NT2/D1 (cell line): Measurements from ENCODE around the gene CEMIP.

Experiments used
- DNase-seq: peaks from one replicate; pipeline ENCODE4 v3.0.0-alpha.2; 2011; ENCODE audit warnings: low read depth, low spot score
- H3K27me3 ChIP-seq: 2 replicates; pipeline ENCODE4 v1.6.0; 2011; ENCODE audit warnings: mild to moderate bottlenecking; ENCODE audit not compliant: insufficient read length, insufficient read depth
- H3K36me3 ChIP-seq: 2 replicates; pipeline ENCODE4 v1.6.1; 2011; ENCODE audit warnings: mild to moderate bottlenecking, low read length, mixed read lengths; ENCODE audit not compliant: insufficient read depth, insufficient read length
- H3K4me1 ChIP-seq: 2 replicates; pipeline ENCODE4 v1.5.1; 2011; ENCODE audit not compliant: insufficient read depth, insufficient read length
- H3K4me3 ChIP-seq: 2 replicates; pipeline ENCODE4 v1.5.1; 2011; ENCODE audit warnings: low read depth; ENCODE audit not compliant: insufficient read length
- H3K9ac ChIP-seq: 2 replicates; pipeline ENCODE4 v1.6.0; 2011; ENCODE audit warnings: low read depth; ENCODE audit not compliant: insufficient read length
- H3K9me3 ChIP-seq: 2 replicates; pipeline ENCODE4 v1.5.1; 2011; ENCODE audit warnings: mild to moderate bottlenecking, low read length; ENCODE audit not compliant: insufficient read depth
- SUZ12 ChIP-seq: IDR thresholded peaks from 2 replicates; pipeline ENCODE4 v1.6.1; 2011; ENCODE audit not compliant: insufficient read length, insufficient read depth; ENCODE audit errors: extremely low read depth
- YY1 ChIP-seq: IDR thresholded peaks from 2 replicates; pipeline ENCODE4 v1.6.1; 2011; ENCODE audit not compliant: insufficient read length, insufficient read depth
- ZNF274 ChIP-seq: IDR thresholded peaks from 2 replicates; pipeline ENCODE4 v1.6.1; 2011; ENCODE audit warnings: mild to moderate bottlenecking, low read depth, low read length

CEMIP gene

DNA sequence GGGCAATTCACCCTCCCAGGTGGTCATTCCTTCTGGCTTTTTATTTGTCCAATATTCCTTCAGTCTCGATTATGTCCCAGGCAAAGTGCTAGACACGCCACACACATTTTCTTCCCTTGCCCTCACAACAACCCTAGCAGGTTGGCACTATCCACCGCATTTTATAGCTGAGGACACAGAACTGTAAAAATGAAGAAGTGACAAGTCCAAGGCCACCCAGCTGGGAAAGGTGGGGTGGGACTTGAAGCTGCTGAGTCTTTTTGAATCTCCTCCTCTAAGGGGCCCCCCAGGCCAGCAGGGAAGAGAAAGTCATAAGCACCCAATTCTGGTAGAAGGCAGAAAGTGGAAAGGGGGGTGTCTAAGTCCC is 60.6 kb downstream of the CEMIP start:
- no peak overlapping the region for H3K9ac ChIP-seq

DNA sequence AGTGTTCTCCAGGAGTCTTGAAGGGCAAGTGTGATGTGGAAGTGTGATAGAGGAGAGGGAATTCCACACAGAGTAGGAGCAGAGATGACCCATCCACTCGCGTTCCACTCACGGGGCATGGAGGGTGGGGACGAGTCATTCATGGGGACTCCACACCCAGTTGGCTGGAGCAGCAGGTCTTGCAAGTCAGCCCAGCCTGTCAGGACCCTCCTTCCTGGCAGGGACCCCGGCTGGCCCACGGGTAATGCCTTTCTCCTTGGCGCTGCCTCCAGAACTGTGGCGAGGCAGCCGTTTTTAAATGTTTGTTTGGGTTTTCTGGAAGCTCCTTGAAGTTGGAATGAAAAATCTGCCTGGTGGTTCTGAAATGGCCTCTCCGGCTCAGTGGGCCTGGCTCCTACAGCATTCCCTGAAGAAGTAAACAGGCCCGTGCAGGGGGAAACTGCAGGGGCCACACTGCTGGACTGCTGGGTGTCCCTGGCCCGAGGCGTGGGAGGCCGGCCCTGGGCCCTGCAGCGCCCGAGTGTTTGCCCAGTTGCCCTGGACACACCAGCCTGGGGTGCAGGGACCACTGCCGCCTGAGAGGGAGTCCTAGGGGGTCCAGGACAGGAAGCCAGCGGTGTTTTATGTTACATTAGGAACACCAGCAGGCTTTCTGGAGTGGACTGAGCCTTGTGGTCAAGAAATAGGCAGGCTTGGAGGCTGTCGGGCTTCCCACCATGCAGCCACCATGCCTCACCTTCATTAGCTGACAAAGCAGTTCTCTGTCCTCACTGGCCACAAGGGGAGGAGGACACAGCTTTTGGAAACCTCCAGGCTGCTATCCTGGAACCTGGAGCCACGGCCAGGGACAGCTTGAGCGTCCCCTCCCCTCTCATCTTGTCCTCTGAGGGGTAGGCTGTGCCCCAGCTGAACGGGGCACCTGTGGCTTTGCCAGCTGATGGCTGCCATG is 61.3 kb downstream of the CEMIP start:
- no peak overlapping the region for H3K4me3 ChIP-seq
- no peaks in the 10 kb centered on the region for H3K27me3 ChIP-seq
- no peak overlapping the region for H3K9ac ChIP-seq
- H3K9me3 ChIP-seq = no peaks in the 10 kb centered on the region
- TF ChIP-seq YY1 (no peak), SUZ12 (no peak)
- no peaks in the 10 kb centered on the region for H3K36me3 ChIP-seq
- DNase-seq = no peak
- H3K4me1 ChIP-seq = peaks cover 16% of the 10 kb centered on the region

More for the DNA sequence above, 60.6 kb downstream of the CEMIP start:
- no peaks in the 10 kb centered on the region for H3K36me3 ChIP-seq
- TF ChIP-seq YY1 = no peak
- no peak for TF ChIP-seq ZNF274
- no peak for TF ChIP-seq SUZ12
- H3K27me3 ChIP-seq = no peaks in the 10 kb centered on the region
- no peaks in the 10 kb centered on the region for H3K9me3 ChIP-seq
- DNase-seq = no peak
- H3K4me3 ChIP-seq = no peak overlapping the region
- H3K4me1 ChIP-seq = peaks cover 15% of the 10 kb centered on the region

DNA sequence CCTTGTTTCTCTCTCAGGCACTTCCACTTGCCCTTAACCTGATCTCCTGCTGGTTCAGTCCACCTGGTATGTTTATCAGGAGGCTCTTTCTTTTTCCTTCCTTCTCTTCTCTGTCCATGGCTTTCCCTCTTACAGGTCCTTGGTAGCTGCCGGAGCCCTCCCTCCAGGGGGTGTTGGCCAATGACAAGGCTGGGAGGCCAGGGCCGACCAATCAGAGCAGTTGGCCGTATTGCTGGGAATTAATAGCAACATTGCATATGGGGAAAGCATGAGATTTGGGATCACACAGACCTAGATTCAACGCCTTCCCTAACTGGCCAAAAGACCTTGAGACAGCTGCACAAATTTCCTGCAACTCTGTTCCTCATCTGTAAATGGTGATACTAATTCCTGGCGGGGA is 62.4 kb downstream of the CEMIP start:
- peaks cover 16% of the 10 kb centered on the region for H3K4me1 ChIP-seq

DNA sequence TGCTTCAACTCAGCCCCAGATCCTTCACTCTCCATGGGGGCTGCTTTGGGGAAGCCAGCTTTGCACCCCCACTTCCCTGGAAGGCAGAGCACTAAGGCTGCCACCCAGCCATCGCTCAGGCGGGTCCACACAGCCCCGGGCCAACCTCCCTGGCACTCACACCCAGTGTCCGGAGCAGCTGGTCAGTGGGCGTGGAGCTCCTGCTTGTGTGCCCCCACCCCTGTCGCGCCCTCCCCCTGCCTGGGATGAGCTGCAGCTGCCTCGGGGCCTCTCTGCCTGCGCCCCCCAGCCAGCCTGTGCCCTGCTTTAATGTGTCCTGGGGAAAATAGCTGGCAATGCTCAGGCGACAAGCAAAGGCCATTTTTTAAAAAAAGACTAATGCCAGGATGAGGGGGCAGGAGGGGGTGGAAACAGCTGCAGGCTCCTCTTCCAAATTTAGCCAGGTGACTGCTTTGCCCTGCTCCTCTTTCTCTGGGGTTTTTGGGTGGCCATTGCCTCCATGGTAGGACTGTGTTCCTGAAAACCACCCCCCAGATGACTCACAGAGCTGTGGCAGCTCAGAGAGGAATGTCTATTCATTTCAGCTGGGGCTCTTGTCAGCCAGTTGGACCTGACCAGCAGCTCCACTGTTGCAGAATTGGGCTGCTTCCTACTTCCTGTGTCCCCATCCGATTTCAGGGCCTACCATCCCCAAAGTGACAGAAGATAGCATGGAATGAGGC is 65.0 kb downstream of the CEMIP start:
- peak; percentile 38 for DNase-seq
- Histone ChIP-seq H3K9ac (no peak overlapping the region), H3K9me3 (no peaks in the 10 kb centered on the region), H3K4me1 (peaks cover 12% of the 10 kb centered on the region), H3K27me3 (no peaks in the 10 kb centered on the region), H3K36me3 (no peaks in the 10 kb centered on the region), H3K4me3 (no peak overlapping the region)
- TF ChIP-seq YY1 = no peak
- no peak for TF ChIP-seq SUZ12
- TF ChIP-seq ZNF274 = no peak

More for the DNA sequence above, 62.4 kb downstream of the CEMIP start:
- no peak for DNase-seq
- TF ChIP-seq ZNF274 (no peak), YY1 (no peak), SUZ12 (no peak)
- Histone ChIP-seq H3K4me3 (no peak overlapping the region), H3K9me3 (no peaks in the 10 kb centered on the region), H3K9ac (no peak overlapping the region), H3K36me3 (no peaks in the 10 kb centered on the region), H3K27me3 (no peaks in the 10 kb centered on the region)

DNA sequence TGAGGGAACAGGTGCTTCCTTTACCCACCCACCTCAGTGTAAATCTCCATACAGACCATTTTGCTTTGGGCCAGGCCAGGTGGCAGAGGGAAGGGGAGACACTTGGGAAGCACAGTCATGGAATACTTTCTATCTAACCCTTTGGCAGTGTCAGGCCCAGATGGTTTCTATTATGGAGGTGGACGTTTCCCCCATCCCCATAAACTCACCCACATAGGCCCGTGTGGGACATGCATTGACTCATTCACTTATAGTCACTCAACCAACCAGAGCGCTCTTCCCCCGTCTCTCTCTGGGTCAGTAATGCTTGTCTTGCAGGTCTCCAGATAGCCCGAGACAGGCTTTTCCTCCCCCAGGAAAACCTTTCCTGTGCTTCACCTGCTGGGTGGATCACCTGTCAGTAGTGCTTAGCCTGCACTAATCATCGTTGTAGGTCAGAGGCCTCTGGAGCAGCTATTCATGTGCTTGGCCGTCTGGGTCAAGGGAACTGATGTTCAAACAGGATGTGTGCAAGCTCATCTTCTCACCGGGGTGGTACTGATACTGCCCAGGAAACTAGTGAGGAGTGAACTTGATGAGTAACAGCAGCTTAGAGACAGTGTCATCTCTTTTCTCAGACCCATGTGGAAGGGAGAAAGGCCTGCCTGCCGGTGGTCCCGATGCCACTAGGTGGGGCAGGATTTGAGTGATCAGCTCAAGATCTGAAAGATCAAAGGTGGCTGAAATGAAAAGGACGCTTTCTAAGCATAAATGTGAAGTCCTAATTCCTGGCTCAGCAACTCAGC is 67.1 kb downstream of the CEMIP start:
- Histone ChIP-seq H3K36me3 (no peaks in the 10 kb centered on the region), H3K4me3 (no peak overlapping the region), H3K9ac (no peak overlapping the region), H3K27me3 (no peaks in the 10 kb centered on the region), H3K4me1 (peaks cover 6% of the 10 kb centered on the region), H3K9me3 (no peaks in the 10 kb centered on the region)
- no peak for DNase-seq
- TF ChIP-seq ZNF274 = no peak
- TF ChIP-seq YY1 = no peak
- no peak for TF ChIP-seq SUZ12

DNA sequence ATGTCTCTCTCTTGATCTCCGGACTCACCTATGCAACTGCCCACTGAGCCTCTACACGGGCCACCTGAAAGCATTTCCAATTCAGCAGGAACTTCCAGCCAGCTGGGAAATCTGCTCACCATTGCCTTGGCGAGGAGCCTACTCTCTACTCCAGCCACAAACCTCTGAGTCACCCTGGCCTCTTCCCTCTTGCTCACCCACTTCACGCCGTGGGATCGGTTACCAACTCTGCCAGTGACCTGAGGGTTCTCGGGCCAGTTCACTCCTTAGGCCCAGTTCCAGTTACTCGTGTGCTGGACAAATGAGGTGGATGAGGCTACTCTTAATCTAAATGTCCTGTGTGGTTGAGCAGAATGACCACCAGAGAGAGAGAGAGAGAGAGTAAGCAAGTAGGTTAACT is 70.1 kb downstream of the CEMIP start:
- H3K9ac ChIP-seq = no peak overlapping the region
- no peak for DNase-seq
- peaks cover 4% of the 10 kb centered on the region for H3K4me1 ChIP-seq
- TF ChIP-seq YY1 = no peak
- no peak for TF ChIP-seq ZNF274
- no peak for TF ChIP-seq SUZ12
- no peak overlapping the region for H3K4me3 ChIP-seq
- no peaks in the 10 kb centered on the region for H3K27me3 ChIP-seq
- no peaks in the 10 kb centered on the region for H3K36me3 ChIP-seq
- H3K9me3 ChIP-seq = no peaks in the 10 kb centered on the region

DNA sequence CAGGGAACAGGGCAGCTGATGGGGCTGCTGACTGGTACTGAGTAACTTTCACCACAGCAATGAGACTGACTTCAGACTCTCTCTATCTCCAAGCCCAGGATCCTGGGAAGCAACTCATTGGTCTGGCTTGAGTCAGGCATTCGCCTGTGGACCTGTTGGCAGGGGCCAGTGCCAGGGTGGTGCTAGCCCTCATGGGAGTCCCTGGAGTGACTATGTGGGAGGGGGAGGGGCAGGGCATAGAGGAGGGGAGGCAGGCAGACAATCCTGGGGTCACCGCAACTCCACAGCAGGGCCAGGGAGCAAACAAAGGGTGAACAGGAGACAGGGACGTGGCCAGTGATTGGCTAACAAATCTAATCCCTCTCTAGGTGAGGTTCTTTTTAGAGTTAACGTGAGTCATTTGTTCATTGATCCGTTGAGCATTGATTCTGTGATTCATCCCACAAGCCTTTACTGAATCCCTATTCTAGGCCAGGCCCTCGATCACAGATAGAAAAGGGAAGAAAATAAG is 71.8 kb downstream of the CEMIP start:
- Histone ChIP-seq H3K27me3 (no peaks in the 10 kb centered on the region), H3K9me3 (no peaks in the 10 kb centered on the region), H3K36me3 (no peaks in the 10 kb centered on the region), H3K4me1 (no peaks in the 10 kb centered on the region), H3K9ac (no peak overlapping the region), H3K4me3 (no peak overlapping the region)
- TF ChIP-seq YY1 (no peak), SUZ12 (no peak), ZNF274 (no peak)
- DNase-seq = no peak
